Gastroesophageal sphincter (tissue), 4 donors: Measurements from ENCODE around the gene PLEKHA3. TPM values are rescaled to one million over a fixed set of nuclear protein-coding genes. Genes with fewer than 3 reads are reported as not detected.
"Not testable (repeated sequence)": the region's sequence is repeated elsewhere in the genome, so short reads cannot be mapped to it uniquely, and the experiment has no call there.

Experiments used
- ATAC-seq: fragments of 150-250 bp; one replicate; pipeline ENCODE4 v1.9.1; 2016; ENCODE audit warnings: mild to moderate bottlenecking, moderate library complexity
- H3K27ac ChIP-seq, 4 donors: fragments of 200-600 bp; sonication (generic) in 3 of 4; 1 replicate in 3 of 4; 2 replicates in 1 of 4; pipeline ENCODE4 v1.5.1; 2016 to 2019
- H3K27me3 ChIP-seq: fragments of 200-600 bp; sonication (generic); one replicate; pipeline ENCODE4 v1.5.1; 2019
- H3K36me3 ChIP-seq, 2 donors: fragments of 200-600 bp; sonication (generic); one replicate each; pipeline ENCODE4 v1.5.1; 2019; ENCODE audit warnings: control low read depth in 1 of 2
- H3K4me1 ChIP-seq, 3 donors: fragments of 200-600 bp; sonication (generic); 1 replicate in 2 of 3; 2 replicates in 1 of 3; pipeline ENCODE4 v1.5.1; 2016 to 2019; ENCODE audit warnings: control low read depth in 2 of 3
- H3K4me3 ChIP-seq, 2 donors: fragments of 200-600 bp; sonication (generic); one replicate each; pipeline ENCODE4 v1.5.1; 2019; ENCODE audit warnings: mild to moderate bottlenecking in 1 of 2, moderate library complexity in 1 of 2
- H3K9me3 ChIP-seq, 3 donors: fragments of 200-600 bp; sonication (generic); one replicate each; pipeline ENCODE4 v1.5.1; 2017 to 2019; ENCODE audit warnings: control low read depth in 2 of 3
- CTCF ChIP-seq, 4 experiments: fragments of 200-600 bp in 2 of 4; fragments of 450-650 bp in 2 of 4; sonication (generic) in 1 of 4; IDR thresholded peaks; one replicate each; pipeline ENCODE4 v1.5.1; 2017 to 2019; ENCODE audit warnings: antibody characterized with exemption in 4 of 4, mild to moderate bottlenecking in 2 of 4, moderate library complexity in 2 of 4
- EP300 ChIP-seq: sonication (generic); formaldehyde crosslinking; IDR thresholded peaks from one replicate; pipeline ENCODE4 v1.6.1; 2017; ENCODE audit warnings: antibody characterized with exemption, mild to moderate bottlenecking
- POLR2A ChIP-seq, 2 donors: fragments of 450-650 bp; IDR thresholded peaks; one replicate each; pipeline ENCODE4 v1.6.1; 2017; ENCODE audit warnings: antibody characterized with exemption in 2 of 2, mild to moderate bottlenecking in 2 of 2, moderate library complexity in 1 of 2
- POLR2AphosphoS5 ChIP-seq: sonication (generic); formaldehyde crosslinking; IDR thresholded peaks from one replicate; pipeline ENCODE4 v1.6.1; 2017; ENCODE audit warnings: antibody characterized with exemption
- WGBS, 2 donors: methylation state at CpG; one replicate each; pipeline ENCODE4 v1.1.5; 2018; ENCODE audit warnings: low coverage in 1 of 2; 5-methylcytosine and 5-hydroxymethylcytosine counted together
- total RNA-seq, 4 donors: library from RNA; depleted of rRNA; stranded (reverse); fragments of >200 nt; gene quantifications; one replicate each; pipeline ENCODE4 v1.1.0, GENCODE V29; 2016

The PLEKHA3 gene
- total RNA-seq, 4 donors from 2014 or later, result 21.4 to 35.6 (median 31.8) TPM

DNA sequence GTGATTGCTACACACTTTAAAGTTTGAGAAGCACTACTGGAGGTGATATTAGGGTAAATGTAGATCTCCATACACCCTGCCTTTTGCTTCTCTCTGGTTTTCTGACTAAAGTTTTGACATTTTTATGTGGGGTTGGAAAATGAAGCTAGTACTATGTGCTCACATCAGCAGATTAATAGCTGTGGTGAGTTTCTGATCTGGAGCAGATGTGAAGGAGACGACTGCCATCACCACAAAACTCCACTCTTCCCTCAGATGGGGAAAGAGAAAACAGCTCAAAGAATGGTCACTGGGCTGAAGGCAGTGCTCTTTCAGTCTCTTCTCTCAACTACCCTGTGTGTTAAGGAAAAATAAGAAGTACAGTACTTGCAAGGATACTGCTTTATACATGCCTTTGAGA is 37.2 kb downstream of the PLEKHA3 start:
- no peak for ATAC-seq
- no peaks in the 10 kb centered on the region for H3K9me3 ChIP-seq
- TF ChIP-seq CTCF (IDR thresholded peaks at IDR 0.05) (no peak), POLR2AphosphoS5 (no peak), EP300 (no peak), POLR2A (IDR thresholded peaks at IDR 0.05) (no peak)
- no peaks in the 10 kb centered on the region for H3K4me1 ChIP-seq
- peaks cover 0 to 52% of the 10 kb centered on the region in 2 donors for H3K36me3 ChIP-seq
- no peak overlapping the region for H3K4me3 ChIP-seq
- no peak overlapping the region for H3K27ac ChIP-seq
- 57 to 100% methylated on average over 1 of the region's 1 CpG for WGBS, 2 donors
- no peaks in the 10 kb centered on the region for H3K27me3 ChIP-seq

DNA sequence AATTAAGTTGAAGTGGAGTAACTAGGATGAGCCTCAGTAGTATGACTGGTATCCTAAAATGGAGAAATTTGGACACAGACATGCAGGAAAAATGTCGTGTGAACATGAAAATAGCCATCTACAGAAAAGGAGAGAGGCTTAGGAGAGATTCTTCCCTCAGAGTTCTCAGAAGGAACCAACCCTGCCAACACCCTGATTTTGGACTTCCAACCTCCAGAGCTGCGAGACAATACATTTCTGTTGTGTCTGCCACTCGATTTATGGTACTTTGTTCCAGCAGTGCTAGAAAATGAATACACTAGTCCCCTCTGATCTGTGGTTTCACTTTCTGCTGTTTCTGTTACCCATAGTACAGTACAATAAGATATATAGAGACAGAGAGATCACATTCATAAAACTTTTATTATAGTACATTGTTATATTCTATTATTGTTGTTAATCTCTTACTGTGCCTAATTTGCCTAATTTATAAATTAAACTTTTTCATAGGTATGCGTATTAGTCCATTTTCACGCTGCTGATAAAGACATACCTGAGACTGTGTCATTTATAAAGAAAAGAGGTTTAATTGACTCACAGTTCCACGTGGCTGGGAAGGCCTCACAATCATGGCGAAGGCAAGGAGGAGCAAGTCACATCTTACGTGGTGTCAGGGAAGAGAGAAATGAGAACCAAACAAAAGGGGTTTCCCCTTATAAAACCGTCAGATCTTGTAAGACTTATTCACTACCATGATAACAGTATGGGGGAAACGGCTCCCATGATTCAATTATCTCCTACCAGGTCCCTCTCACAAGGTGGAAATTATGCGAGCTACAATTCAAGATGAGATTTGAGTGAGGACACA is 41.3 kb downstream of the PLEKHA3 start:
- WGBS, 2 donors, result 89 to 92% methylated on average over 7 to 11 of the region's 11 CpGs

DNA sequence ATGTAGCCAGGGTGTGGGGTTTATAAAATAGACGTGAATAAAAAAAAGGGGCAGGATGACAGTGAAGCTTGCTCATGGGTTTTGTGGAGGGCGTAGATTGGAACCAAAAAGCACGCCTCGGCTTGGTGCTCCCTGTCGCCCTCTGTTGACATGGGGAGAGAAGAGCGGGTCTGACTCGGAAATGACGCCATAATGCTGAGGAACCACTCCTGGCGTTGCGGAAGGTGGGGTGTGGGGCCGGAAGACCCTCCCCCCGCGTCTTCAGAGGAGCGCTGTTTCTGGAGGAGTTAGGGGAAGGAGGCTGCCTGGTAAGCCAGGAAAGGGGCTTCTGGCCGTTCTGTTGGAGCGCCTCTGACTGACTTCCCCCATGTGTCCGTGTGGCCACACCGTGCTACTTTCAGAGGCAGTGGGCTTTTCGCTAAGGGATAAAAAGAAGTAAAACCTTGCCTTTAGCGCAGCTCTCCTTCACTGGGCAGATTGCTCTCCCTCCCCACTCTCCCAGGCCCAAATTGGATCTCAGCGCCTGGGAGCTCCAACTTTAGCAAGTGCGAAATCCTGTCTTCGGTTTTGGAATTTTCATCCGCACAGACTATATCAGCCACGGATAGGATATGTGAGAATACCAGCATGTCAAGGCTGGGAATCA is 42.8 kb downstream of the PLEKHA3 start:
- 8 to 9% methylated on average over 9 to 12 of the region's 25 CpGs for WGBS, 2 donors
- peaks cover 0 to 18% of the 10 kb centered on the region in 2 donors for H3K36me3 ChIP-seq
- H3K4me3 ChIP-seq, result peak overlapping the region; percentile 60
- peaks cover 0 to 12% (median 0%) of the 10 kb centered on the region in 3 donors for H3K4me1 ChIP-seq
- no peaks in the 10 kb centered on the region for H3K9me3 ChIP-seq
- H3K27me3 ChIP-seq, result no peaks in the 10 kb centered on the region
- peak overlapping the region; percentile 35 to 84 (median 77) for H3K27ac ChIP-seq
- peak; percentile 96 for ATAC-seq
- TF ChIP-seq POLR2AphosphoS5 (peak; percentile 57), EP300 (no peak), CTCF (IDR thresholded peaks at IDR 0.05) (peak; percentile 18 to 83 (median 61)), POLR2A (IDR thresholded peaks at IDR 0.05) (peak; percentile 14 to 50)

More for the DNA sequence above, 41.3 kb downstream of the PLEKHA3 start:
- no peaks in the 10 kb centered on the region for H3K27me3 ChIP-seq
- no peak overlapping the region for H3K4me3 ChIP-seq
- H3K27ac ChIP-seq, result no peak overlapping the region
- TF ChIP-seq CTCF (IDR thresholded peaks at IDR 0.05) (no peak), POLR2A (IDR thresholded peaks at IDR 0.05) (no peak), POLR2AphosphoS5 (no peak), EP300 (no peak)
- ATAC-seq, result no peak
- peaks cover 0 to 12% (median 0%) of the 10 kb centered on the region in 3 donors for H3K4me1 ChIP-seq
- H3K9me3 ChIP-seq, result no peaks in the 10 kb centered on the region
- H3K36me3 ChIP-seq, result peaks cover 0 to 33% of the 10 kb centered on the region in 2 donors

GRCh38 chr2:178523596-178524134 is 43.4 kb downstream of the PLEKHA3 start:
- WGBS, 2 donors, result 17 to 39% methylated on average over 6 to 7 of the region's 8 CpGs
- peak overlapping the region; percentile 60 for H3K4me3 ChIP-seq

DNA sequence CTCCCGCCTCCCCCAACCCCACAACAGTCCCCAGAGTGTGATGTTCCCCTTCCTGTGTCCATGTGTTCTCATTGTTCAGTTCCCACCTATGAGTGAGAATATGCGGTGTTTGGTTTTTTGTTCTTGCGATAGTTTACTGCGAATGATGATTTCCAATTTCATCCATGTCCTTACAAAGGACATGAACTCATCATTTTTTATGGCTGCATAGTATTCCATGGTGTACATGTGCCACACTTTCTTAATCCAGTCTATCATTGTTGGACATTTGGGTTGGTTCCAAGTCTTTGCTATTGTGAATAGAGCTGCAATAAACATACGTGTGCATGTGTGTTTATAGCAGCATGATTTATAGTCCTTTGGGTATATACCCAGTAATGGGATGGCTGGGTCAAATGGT is 44.8 kb downstream of the PLEKHA3 start:
- not testable (repeated sequence) for H3K27me3 ChIP-seq, H3K9me3 ChIP-seq, ATAC-seq, H3K36me3 ChIP-seq, H3K4me3 ChIP-seq, H3K27ac ChIP-seq
- peaks cover 0 to 12% (median 0%) of the 10 kb centered on the region in 3 donors for H3K4me1 ChIP-seq
- 60 to 90% methylated on average over 1 to 4 of the region's 5 CpGs for WGBS, 2 donors

More at GRCh38 chr2:178523596-178524134, 43.4 kb downstream of the PLEKHA3 start:
- no peaks in the 10 kb centered on the region for H3K27me3 ChIP-seq
- peaks cover 0 to 12% of the 10 kb centered on the region in 2 donors for H3K36me3 ChIP-seq
- H3K4me1 ChIP-seq, result peaks cover 0 to 12% (median 0%) of the 10 kb centered on the region in 3 donors
- no peaks in the 10 kb centered on the region for H3K9me3 ChIP-seq
- TF ChIP-seq EP300 (no peak), POLR2AphosphoS5 (no peak), CTCF (IDR thresholded peaks at IDR 0.05) (no peak), POLR2A (IDR thresholded peaks at IDR 0.05) (no peak)
- peak overlapping the region; percentile 35 to 84 (median 77) for H3K27ac ChIP-seq
- ATAC-seq, result no peak

GRCh38 chr2:178525460-178525859 is 45.2 kb downstream of the PLEKHA3 start:
- 71 to 75% methylated on average over 1 of the region's 1 CpG for WGBS, 2 donors
- not testable (repeated sequence) for H3K36me3 ChIP-seq, H3K4me3 ChIP-seq, H3K9me3 ChIP-seq, ATAC-seq, H3K27me3 ChIP-seq, H3K27ac ChIP-seq
- peaks cover 0 to 12% (median 0%) of the 10 kb centered on the region in 3 donors for H3K4me1 ChIP-seq
